ENCODE results near the gene EIF2B2. TPM values are rescaled to one million over a fixed set of nuclear protein-coding genes. Genes with fewer than 3 reads are reported as not detected.

EIF2B2 gene
- total and polyA plus RNA-seq, 2 of the 13 experiments (the other 11 are each of a cell fraction or from before 2014, with no cell fraction given), result 54.4 to 78.6 TPM

DNA sequence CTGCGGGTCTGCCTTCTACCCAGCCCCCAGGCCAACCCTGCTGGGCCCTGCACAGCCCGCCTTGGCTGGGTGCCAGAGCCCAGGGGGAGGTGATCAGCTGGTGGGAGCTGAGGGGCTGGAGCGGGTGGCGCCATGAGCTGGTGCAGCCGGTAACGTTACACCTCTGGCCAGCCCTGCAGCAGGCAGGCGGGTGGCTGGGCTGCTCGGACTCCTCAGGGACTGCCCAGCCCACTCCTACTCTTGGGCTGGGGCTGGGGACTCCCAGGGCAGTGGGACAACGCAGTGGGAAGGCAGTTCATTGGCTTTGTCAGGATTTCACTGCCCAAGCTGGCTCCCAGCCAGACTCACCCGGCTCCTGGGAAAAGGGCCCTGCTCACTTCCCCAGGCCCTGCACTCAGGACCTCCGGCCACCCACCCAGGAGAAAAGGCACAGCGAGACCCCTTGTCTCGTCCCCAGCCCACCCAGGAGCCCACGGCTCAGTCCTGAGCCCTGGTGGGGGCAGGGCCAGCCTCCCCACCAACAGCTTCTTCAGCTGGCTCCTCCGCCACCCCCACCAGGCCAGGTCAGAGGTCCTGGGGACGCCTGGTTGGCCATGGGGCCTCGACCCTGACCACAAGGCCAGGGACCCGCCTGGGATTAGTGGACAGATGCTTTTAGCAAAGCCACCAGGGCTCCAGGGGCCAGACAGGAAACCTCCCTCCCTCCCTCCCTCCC, 48.3 kb upstream of the EIF2B2 start (continued):
- TF ChIP-seq ZNF264 (CRISPR knock-in tag; IDR thresholded peaks at IDR 0.05), result peak; percentile 19; the same call in 1 of the 2 replicates
- TF ChIP-seq NR2F6 (IDR thresholded peaks at IDR 0.05), result peak; percentile 82; the same call in 1 of the 2 replicates
- peak; percentile 69 for TF ChIP-seq NR2F6 (CRISPR knock-in tag; IDR thresholded peaks at IDR 0.05)
- peak; percentile 63 for TF ChIP-seq MTA1 (CRISPR knock-in tag; IDR thresholded peaks at IDR 0.05; ENCODE audit: borderline replicate concordance)
- peak; percentile 15; the same call in 1 of the 2 replicates for TF ChIP-seq THAP11 (CRISPR knock-in tag; IDR thresholded peaks at IDR 0.05)
- peak; percentile 61; the same call in 1 of the 2 replicates for TF ChIP-seq YEATS4 (CRISPR knock-in tag; IDR thresholded peaks at IDR 0.05; ENCODE audit: borderline replicate concordance)
- TF ChIP-seq ZNF792 (CRISPR knock-in tag; IDR thresholded peaks at IDR 0.05), result peak; percentile 5; the same call in 1 of the 2 replicates
- TF ChIP-seq STAT6 (CRISPR knock-in tag; IDR thresholded peaks at IDR 0.05; ENCODE audit: borderline replicate concordance), result no peak
- TF ChIP-seq MED1 (CRISPR knock-in tag; IDR thresholded peaks at IDR 0.05), result peak; percentile 35
- TF ChIP-seq CHD4 (IDR thresholded peaks at IDR 0.05; ENCODE audit: borderline replicate concordance, low read length), result no peak
- TF ChIP-seq SRSF4 (IDR thresholded peaks at IDR 0.05; ENCODE audit: low read depth, low read length, poor library complexity, severe bottlenecking), result no peak
- 0 out of 2 replicates have a peak, but pooled peaks have one; percentile 22 for TF ChIP-seq ZSCAN20 (CRISPR knock-in tag; IDR thresholded peaks at IDR 0.05; ENCODE audit: borderline replicate concordance)
- 0 out of 2 replicates have a peak, but pooled peaks have one; percentile 15 for TF ChIP-seq MIER3 (CRISPR knock-in tag; IDR thresholded peaks at IDR 0.05; ENCODE audit: borderline replicate concordance)
- 0 out of 2 replicates have a peak, but pooled peaks have one; percentile 15 for TF ChIP-seq ETV6 (CRISPR knock-in tag; conservative IDR thresholded peaks at IDR 0.05)
- TF ChIP-seq, protein P1, sequence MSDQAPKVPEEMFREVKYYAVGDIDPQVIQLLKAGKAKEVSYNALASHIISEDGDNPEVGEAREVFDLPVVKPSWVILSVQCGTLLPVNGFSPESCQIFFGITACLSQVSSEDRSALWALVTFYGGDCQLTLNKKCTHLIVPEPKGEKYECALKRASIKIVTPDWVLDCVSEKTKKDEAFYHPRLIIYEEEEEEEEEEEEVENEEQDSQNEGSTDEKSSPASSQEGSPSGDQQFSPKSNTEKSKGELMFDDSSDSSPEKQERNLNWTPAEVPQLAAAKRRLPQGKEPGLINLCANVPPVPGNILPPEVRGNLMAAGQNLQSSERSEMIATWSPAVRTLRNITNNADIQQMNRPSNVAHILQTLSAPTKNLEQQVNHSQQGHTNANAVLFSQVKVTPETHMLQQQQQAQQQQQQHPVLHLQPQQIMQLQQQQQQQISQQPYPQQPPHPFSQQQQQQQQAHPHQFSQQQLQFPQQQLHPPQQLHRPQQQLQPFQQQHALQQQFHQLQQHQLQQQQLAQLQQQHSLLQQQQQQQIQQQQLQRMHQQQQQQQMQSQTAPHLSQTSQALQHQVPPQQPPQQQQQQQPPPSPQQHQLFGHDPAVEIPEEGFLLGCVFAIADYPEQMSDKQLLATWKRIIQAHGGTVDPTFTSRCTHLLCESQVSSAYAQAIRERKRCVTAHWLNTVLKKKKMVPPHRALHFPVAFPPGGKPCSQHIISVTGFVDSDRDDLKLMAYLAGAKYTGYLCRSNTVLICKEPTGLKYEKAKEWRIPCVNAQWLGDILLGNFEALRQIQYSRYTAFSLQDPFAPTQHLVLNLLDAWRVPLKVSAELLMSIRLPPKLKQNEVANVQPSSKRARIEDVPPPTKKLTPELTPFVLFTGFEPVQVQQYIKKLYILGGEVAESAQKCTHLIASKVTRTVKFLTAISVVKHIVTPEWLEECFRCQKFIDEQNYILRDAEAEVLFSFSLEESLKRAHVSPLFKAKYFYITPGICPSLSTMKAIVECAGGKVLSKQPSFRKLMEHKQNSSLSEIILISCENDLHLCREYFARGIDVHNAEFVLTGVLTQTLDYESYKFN (CRISPR knock-in tag; conservative IDR thresholded peaks at IDR 0.05), result peak; percentile 50
- peak; percentile 26; the same call in 1 of the 2 replicates for TF ChIP-seq BCL3 (CRISPR knock-in tag; IDR thresholded peaks at IDR 0.05)
- TF ChIP-seq MIXL1 (CRISPR knock-in tag; IDR thresholded peaks at IDR 0.05), result no peak
- TF ChIP-seq ZNF121 (CRISPR knock-in tag; IDR thresholded peaks at IDR 0.05), result peak; percentile 25; the same call in 1 of the 2 replicates
- TF ChIP-seq SALL1 (CRISPR knock-in tag; IDR thresholded peaks at IDR 0.05), result peak; percentile 8; the same call in 1 of the 2 replicates
- no peak for TF ChIP-seq LCORL (IDR thresholded peaks at IDR 0.05)
- TF ChIP-seq LCORL (CRISPR knock-in tag; IDR thresholded peaks at IDR 0.05), result peak; percentile 74
- TF ChIP-seq, protein P2, sequence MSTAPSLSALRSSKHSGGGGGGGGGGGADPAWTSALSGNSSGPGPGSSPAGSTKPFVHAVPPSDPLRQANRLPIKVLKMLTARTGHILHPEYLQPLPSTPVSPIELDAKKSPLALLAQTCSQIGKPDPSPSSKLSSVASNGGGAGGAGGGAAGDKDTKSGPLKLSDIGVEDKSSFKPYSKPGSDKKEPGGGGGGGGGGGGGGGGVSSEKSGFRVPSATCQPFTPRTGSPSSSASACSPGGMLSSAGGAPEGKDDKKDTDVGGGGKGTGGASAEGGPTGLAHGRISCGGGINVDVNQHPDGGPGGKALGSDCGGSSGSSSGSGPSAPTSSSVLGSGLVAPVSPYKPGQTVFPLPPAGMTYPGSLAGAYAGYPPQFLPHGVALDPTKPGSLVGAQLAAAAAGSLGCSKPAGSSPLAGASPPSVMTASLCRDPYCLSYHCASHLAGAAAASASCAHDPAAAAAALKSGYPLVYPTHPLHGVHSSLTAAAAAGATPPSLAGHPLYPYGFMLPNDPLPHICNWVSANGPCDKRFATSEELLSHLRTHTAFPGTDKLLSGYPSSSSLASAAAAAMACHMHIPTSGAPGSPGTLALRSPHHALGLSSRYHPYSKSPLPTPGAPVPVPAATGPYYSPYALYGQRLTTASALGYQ (CRISPR knock-in tag; IDR thresholded peaks at IDR 0.05), result no peak

All from HepG2 (cell line).